HG03025 (cell line): Measurements from ENCODE around the gene CCDC86.

Experiments
- ATAC-seq: cut with Tn5 transposase; IDR thresholded peaks from one replicate; pipeline ENCODE4 v1.9.1; 2021; ENCODE audit warnings: mild to moderate bottlenecking, moderate library complexity; ENCODE audit not compliant: unreplicated experiment, low FRiP score

CCDC86 gene

GRCh38 chr11:60830478-60831142, 11.3 kb upstream of the CCDC86 start:
- no peak for ATAC-seq

GRCh38 chr11:60831143-60831500, 10.8 kb upstream of the CCDC86 start:
- ATAC-seq: peak; percentile 70

DNA sequence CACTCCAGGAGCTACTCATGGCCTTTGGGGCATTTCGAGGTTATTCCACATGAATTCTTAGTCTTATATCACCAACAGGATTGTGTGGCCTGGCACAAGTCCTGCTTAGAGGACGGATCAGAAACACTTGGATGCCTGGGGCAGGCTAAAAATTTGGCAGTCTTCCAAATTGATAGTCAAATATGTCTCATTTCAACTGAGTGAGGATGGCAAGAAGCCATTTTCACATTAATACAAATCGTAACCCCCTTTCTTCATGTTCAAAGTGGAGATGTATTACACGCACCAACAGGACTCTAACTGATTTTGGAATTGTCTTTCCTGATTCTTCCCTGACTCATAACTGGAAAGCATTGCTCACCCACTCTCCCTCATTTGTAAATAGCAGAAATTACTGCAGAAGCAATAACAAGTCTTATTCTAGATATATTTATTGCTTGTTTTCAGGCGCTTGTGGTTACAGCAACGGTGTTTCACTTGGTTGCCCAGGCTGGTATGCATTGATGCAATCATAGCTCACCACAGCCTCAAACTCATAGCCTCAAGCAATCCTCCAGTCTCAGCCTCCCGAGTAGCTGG, 10.3 kb upstream of the CCDC86 start:
- no peak for ATAC-seq

GRCh38 chr11:60834742-60835533, 7.0 kb upstream of the CCDC86 start:
- ATAC-seq: no peak

DNA sequence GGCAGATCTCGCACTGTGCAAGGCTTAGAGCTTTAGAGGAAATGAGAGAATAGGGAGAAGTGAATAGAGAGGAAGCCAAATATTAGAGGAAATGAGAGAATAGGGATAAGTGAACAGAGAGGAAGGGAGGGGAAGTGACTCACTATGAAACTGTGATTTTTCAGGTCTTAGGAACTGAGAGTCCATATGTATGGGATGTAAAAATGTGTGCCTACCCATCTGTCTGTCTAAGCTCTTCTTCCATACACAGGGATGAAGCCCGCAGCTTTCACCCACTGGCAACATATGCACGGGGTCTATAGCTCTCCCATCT, 6.4 kb upstream of the CCDC86 start:
- ATAC-seq: no peak

DNA sequence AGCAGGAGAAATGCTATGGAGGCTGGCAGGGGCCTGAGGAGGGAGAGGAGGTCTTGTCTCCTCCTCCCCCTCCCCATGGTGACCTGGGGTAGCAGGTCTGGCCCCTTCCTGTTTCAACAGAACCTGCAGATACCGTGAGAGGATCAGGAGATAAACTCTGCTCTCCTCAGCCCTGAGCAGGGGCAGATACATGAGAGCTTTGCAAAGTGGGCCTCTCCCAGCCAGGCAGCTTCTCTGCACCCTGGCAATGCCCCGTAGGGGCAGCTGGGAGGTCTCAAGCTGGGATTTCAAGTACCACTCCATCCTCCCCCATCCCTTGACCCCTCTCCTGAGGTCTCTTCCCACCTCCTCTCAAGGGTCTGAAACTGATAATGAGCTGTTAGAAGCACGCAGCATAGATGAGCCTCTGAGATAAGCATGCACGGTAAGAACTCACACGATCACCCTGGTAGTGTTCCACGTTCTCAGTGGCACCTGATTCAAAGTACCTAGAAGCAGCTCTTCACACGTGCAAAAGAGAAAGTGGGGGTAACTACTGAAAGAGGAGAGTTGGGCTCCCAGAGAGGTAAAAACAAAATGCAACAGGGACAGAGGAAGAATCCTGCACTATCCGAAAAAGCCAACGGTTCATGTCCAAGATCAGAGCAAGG, 4.9 kb upstream of the CCDC86 start:
- ATAC-seq: no peak

- ATAC-seq: no peak
Observed at GRCh38 chr11:60838132-60838531, 3.8 kb upstream of the CCDC86 start.

DNA sequence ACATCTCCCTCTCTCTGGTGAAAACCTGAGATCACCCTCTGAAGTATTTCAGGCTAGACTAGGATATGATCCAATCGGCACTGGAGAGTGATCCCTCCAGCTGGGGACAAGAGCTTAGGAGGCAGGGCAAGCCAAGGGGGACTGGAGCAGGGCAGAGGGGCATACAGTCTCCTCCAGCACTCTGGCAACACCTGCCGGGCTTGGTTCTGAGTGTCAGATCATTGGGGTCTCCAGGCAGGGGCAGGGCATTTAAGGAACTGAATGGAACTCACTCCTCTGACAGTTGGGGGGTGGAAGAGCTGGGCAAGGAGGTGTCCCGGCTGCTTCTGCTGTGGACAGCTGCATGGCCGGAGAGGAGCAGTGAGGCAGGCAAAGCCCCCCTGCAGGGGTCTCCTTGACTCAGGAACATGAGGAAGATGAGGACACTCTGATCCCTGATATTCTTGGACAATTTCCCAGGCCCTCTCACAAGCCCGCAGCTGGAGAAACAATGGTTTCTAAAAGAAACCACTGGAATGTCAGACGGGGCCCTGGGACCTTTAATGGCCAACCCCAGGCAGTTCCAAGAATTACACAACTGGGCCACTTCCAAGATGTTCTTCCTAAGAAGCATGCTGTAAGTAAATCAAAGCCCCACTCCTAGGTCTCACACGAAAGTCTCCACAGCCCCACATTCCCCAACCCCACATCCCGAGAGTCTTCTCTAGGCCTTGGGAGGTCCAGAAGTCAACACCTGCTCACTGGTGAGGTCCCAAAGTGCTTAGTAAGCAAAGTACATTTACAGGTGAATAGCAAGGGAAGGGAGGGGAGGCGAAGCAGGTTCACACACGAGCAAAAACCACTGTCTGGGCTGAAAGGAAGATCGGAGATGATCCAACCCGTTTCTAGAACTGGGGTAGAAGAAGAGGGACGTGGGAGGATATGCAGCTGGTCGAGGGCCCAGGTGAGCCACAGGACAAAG, 1.2 kb upstream of the CCDC86 start:
- no peak for ATAC-seq

DNA sequence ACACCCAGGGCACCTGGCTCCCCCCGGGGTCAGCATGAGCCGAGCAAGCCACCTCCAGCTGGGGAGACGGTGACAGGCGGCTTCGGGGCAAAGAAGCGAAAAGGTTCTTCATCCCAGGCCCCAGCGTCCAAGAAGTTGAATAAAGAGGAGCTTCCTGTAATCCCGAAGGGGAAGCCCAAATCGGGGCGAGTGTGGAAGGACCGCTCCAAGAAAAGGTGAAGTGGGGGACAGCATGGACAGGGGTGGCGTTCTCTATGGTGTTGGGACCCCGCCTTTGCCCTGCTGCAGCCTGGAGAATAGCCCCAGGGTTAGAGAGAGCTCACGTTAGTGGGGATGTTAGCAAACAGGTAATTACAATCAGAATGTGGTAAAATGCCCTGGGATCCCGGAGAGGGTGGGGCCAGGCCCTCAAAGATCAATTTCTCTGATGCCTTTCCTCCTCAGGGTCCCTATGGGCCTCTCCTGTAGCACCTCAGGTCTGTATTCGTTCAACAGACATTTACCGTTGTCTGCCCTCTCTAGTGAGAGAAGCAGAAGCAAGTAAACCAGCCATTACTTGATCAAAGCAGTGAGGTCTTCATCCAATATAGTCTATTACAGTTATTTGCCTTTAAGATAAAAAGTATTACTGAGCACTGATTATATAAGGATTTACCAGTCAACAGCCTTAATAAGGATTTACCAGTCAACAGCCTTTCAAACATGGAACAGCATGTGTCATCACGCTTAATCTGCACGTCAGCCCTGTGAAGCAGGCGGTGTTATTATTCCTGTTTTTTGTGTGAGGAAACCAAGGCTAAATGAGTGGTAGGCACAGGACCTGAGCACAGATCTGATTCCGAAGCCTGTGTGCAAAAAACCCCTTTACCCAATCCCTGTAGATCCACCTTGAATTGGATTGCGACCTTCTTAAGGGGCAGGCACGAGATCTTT, 1.0 kb downstream of the CCDC86 start:
- no peak for ATAC-seq

DNA sequence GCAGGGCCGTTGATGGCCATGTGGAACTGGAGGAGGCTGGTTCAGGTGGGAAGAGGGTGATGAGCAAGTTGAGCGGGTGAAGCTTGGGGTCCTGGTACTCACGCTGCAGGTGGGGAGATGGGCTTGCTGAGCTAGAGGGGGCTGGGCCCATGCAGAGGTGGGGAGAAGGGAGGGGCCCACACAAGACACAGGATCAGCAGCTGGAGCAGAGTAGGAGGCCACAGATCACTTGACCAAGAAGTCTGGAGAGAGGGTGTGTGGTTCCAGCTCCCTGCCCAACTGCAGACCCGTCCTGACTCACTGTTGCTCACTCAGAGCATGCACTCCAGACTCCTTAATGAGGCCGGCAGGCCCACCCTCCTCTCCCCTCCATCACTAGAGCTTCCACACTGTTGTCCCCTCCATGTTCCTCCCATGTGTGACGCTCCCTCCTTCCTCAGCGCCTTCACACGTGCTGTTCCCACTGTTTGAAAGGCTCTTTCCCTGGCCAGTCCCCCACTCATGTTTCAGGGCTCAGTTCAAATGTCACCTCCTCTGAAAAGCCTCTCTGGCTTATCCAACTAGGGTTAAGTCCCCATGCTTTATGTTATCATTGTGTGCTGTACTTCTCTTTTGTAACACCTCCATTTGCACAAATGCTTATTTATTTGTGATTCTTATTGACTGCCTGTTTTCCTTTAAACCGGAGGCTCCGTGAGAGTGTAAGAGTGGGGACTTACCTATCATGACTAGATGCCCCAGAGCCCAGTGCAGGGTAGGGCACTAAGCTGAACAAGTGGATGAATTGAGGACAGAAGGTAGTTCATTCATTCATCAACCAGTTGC, 2.3 kb downstream of the CCDC86 start:
- ATAC-seq: no peak

- ATAC-seq: no peak
Observed at GRCh38 chr11:60844870-60845221, 2.9 kb downstream of the CCDC86 start.

DNA sequence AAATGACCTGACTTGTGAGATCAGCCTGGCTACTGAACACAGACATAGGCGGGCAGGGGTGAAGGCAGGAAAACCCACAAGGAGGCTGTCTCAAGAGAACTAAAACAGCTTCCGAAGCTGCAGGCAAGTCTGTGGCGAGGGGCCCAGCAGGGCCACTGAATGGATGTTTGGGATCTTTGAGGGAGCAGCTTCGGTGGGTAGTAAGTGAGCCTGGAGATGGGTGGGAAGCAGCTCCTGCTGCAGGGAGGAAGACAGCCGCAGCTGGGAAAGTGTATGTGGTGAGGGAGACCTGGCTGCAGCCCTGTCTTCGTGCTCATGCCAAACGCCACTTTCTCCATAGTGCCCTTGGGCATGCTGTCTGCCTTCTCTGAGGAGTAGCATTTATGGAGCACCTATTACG, 3.4 kb downstream of the CCDC86 start:
- ATAC-seq: no peak

DNA sequence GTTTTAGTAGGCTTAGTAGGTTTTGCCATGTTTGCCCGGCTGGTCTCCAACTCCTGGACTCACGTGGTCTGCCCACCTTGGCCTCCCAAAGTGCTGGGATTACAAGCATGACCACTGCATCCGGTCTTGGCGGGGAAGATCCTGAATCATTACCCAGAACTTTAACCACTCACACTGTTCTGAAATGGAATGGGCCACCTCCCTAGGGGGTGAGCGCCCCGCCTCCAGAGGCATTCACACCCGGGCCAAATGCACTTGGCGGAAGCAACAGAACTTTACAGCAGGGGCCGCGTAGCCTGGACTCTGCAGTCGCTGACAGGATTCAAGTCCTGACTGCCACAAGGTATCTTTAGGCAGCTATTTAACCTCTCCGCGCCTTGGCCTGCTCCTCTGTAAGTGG, 5.4 kb downstream of the CCDC86 start:
- no peak for ATAC-seq

DNA sequence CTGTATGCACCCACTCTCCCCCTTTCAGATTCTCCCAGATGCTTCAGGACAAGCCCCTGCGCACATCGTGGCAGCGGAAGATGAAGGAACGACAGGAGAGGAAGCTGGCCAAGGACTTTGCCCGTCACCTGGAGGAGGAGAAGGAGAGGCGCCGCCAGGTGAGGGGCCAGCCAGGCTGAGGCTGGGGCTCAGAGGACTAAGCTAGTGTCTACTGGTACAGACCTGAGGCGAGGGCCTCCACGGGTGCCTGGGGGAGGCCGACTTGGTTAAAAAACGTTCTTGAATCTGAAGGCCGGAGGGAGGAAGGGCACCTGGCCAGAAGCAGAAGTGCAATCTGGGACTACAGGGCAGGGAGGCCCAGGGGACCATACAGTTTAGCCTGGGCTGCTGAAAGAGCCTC, 6.0 kb downstream of the CCDC86 start:
- no peak for ATAC-seq

GRCh38 chr11:60848714-60849151, 6.8 kb downstream of the CCDC86 start:
- no peak for ATAC-seq

DNA sequence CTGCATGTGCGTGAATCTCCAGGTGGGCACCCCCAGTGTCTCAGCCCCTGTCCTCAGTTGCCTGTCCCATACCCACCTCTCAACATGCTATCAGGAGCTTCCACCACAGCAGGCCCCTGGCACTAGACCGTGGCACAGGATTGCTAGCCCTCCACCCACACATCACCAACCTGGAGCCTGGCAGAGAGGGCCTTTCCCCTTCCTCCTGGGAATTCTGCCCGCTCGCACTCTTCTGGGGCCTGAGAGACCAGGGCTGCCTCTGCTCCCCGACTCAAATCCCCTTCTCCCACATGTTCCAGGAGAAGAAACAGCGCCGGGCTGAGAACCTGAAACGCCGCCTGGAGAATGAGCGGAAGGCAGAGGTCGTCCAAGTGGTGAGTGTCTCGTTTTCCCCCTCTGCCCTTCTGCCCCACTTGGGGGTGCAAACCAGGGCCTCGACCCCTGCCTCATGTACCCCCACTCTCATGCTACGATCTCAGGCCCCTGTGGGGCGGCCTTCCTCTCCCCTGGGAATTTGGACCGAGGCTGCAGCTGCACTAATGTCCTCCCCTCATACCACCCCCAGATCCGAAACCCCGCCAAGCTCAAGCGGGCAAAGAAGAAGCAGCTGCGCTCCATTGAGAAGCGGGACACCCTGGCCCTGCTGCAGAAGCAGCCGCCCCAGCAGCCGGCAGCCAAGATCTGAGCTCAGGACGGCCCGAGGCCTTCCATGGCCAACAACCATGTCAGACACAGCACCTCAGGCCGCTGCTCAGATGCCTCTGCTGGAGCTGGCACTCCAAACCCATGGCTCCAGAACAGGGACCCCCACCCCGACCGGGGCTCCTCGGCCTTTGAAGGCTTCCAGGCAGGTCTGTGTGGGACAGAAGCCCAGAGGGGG, 8.0 kb downstream of the CCDC86 start:
- ATAC-seq: no peak

- no peak for ATAC-seq
Observed at GRCh38 chr11:60851327-60852104, 9.6 kb downstream of the CCDC86 start.
